HepG2 (cell line): ENCODE data around the gene RELL2. TPM values are rescaled to one million over a fixed set of nuclear protein-coding genes. Genes with fewer than 3 reads are reported as not detected.

Experiments used
- ARID5B ChIP-seq: IDR thresholded peaks from 2 replicates; pipeline ENCODE4 v1.4.0; 2020; ENCODE audit warnings: mild to moderate bottlenecking, missing genetic modification reagents
- ATF4 ChIP-seq, 2 experiments: fragments of 450-650 bp in 1 of 2; sonication (generic) in 1 of 2; formaldehyde crosslinking; IDR thresholded peaks; 2 replicates each; pipeline versions ENCODE4 v1.5.0 to v1.8.0; 2020 to 2022; ENCODE audit warnings: mild to moderate bottlenecking in 1 of 2, missing genetic modification reagents in 1 of 2
- GATAD2A ChIP-seq: IDR thresholded peaks from 2 replicates; pipeline ENCODE4 v1.6.1; 2016
- HDAC1 ChIP-seq: sonication (generic); formaldehyde crosslinking; IDR thresholded peaks from 2 replicates; pipeline ENCODE4 v1.5.1; 2020; ENCODE audit warnings: mild to moderate bottlenecking, missing genetic modification reagents
- HDAC2 ChIP-seq: sonication (generic); formaldehyde crosslinking; IDR thresholded peaks from 2 replicates; pipeline ENCODE4 v1.4.0; 2020; ENCODE audit warnings: missing genetic modification reagents
- KAT2B ChIP-seq: fragments of 150-350 bp; IDR thresholded peaks from 2 replicates; pipeline ENCODE4 v1.6.1; 2014; ENCODE audit warnings: low read depth, low read length, borderline replicate concordance
- KDM4B ChIP-seq: sonication (generic); formaldehyde crosslinking; IDR thresholded peaks from 2 replicates; pipeline ENCODE4 v1.4.0; 2020; ENCODE audit warnings: missing genetic modification reagents
- PAXIP1 ChIP-seq: sonication (generic); formaldehyde crosslinking; conservative IDR thresholded peaks from 2 replicates; pipeline ENCODE4 v1.4.0; 2020; ENCODE audit warnings: mild to moderate bottlenecking, missing genetic modification reagents, moderate library complexity
- PRDM4 ChIP-seq: sonication (generic); formaldehyde crosslinking; IDR thresholded peaks from 2 replicates; pipeline ENCODE4 v1.9.0; 2021; ENCODE audit warnings: missing genetic modification reagents, borderline replicate concordance
- RFXAP ChIP-seq: sonication (generic); formaldehyde crosslinking; IDR thresholded peaks from 2 replicates; pipeline ENCODE4 v1.4.0; 2020; ENCODE audit warnings: missing genetic modification reagents, borderline replicate concordance
- THYN1 ChIP-seq: sonication (generic); formaldehyde crosslinking; IDR thresholded peaks from 2 replicates; pipeline ENCODE4 v1.8.1; 2023; ENCODE audit warnings: low read depth, mild to moderate bottlenecking, moderate library complexity, missing genetic modification reagents, borderline replicate concordance
- ZFX ChIP-seq: sonication (generic); formaldehyde crosslinking; IDR thresholded peaks from 2 replicates; pipeline ENCODE4 v1.4.0; 2020; ENCODE audit warnings: mild to moderate bottlenecking, low read depth, missing genetic modification reagents, moderate library complexity
- ZNF124 ChIP-seq: sonication (generic); formaldehyde crosslinking; IDR thresholded peaks from 2 replicates; pipeline ENCODE4 v1.4.0; 2020; ENCODE audit warnings: missing genetic modification reagents
- ZNF501 ChIP-seq: sonication (generic); formaldehyde crosslinking; IDR thresholded peaks from 2 replicates; pipeline ENCODE4 v1.5.1; 2020; ENCODE audit warnings: mild to moderate bottlenecking, moderate library complexity, missing genetic modification reagents
- ZNF556 ChIP-seq: sonication (generic); formaldehyde crosslinking; IDR thresholded peaks from 2 replicates; pipeline ENCODE4 v1.4.0; 2020; ENCODE audit warnings: mild to moderate bottlenecking, missing genetic modification reagents, borderline replicate concordance
- ZNF567 ChIP-seq: sonication (generic); formaldehyde crosslinking; IDR thresholded peaks from 2 replicates; pipeline ENCODE4 v1.8.1; 2023; ENCODE audit warnings: mild to moderate bottlenecking, missing genetic modification reagents, borderline replicate concordance
- ZNF670 ChIP-seq: sonication (generic); formaldehyde crosslinking; IDR thresholded peaks from 2 replicates; pipeline ENCODE4 v1.8.0; 2022; ENCODE audit warnings: mild to moderate bottlenecking, missing genetic modification reagents, borderline replicate concordance
- ZNF841 ChIP-seq: sonication (generic); formaldehyde crosslinking; IDR thresholded peaks from 2 replicates; pipeline ENCODE4 v1.8.1; 2023; ENCODE audit warnings: missing genetic modification reagents, borderline replicate concordance
- polyA plus RNA-seq, 8 experiments: library from polyadenylated mRNA; depleted of rRNA in 3 of 8; stranded (reverse) in 7 of 8; unstranded in 1 of 8; fragments of >200 nt; fragmentation: Illumina TruSeq in 4 of 8; extraction: Trizol in 4 of 8; gene quantifications; 2 replicates each; pipeline versions ENCODE4 v1.2.1 to v1.2.3, GENCODE V29; 2011 to 2016; ENCODE audit warnings: low read depth in 4 of 8, missing spikeins in 1 of 8, mixed read lengths in 1 of 8; ENCODE audit not compliant: insufficient read depth in 1 of 8
- total RNA-seq, 5 experiments: library from RNA; depleted of rRNA; stranded (reverse); fragments of >200 nt; fragmentation: Illumina TruSeq; extraction: Trizol; gene quantifications; 2 replicates each; pipeline ENCODE4 v1.2.3, GENCODE V29; 2016; ENCODE audit warnings: low read depth in 1 of 5

Gene RELL2
- total and polyA plus RNA-seq, 2 of the 13 experiments (the other 11 are each of a cell fraction or from before 2014, with no cell fraction given), result 6.4 to 8.3 TPM

GRCh38 chr5:141618030-141618803, 18.6 kb upstream of the RELL2 start (continued):
- no peak for TF ChIP-seq ZNF567 (CRISPR knock-in tag)
- no peak for TF ChIP-seq PRDM4 (CRISPR knock-in tag)
- TF ChIP-seq GATAD2A (CRISPR knock-in tag), result peak; percentile 62
- TF ChIP-seq HDAC1 (CRISPR knock-in tag), result peak; percentile 50
- peak in 1 of 2 experiments; percentile 44; a peak in 2 of 4 replicates for TF ChIP-seq ATF4 (CRISPR knock-in tag; IDR thresholded peaks at IDR 0.05)
- no peak for TF ChIP-seq KAT2B
- peak; percentile 49; the same call in 1 of the 2 replicates for TF ChIP-seq ARID5B (CRISPR knock-in tag)
- TF ChIP-seq ZNF556 (CRISPR knock-in tag), result peak; percentile 20; the same call in 1 of the 2 replicates
- TF ChIP-seq ZNF841 (CRISPR knock-in tag), result 0 out of 2 replicates have a peak, but pooled peaks have one; percentile 52
- TF ChIP-seq KDM4B (CRISPR knock-in tag), result no peak
- TF ChIP-seq PAXIP1, result peak; percentile 37; the same call in 1 of the 2 replicates
- TF ChIP-seq HDAC2, result 0 out of 2 replicates have a peak, but pooled peaks have one; percentile 39
- no peak for TF ChIP-seq THYN1 (CRISPR knock-in tag)
- no peak for TF ChIP-seq ZFX (CRISPR knock-in tag)
- no peak for TF ChIP-seq ZNF124
- 0 out of 2 replicates have a peak, but pooled peaks have one; percentile 47 for TF ChIP-seq ZNF501 (CRISPR knock-in tag)
- no peak for TF ChIP-seq RFXAP (CRISPR knock-in tag)
- peak; percentile 50; the same call in 1 of the 2 replicates for TF ChIP-seq ZNF670 (CRISPR knock-in tag)
